Neural crest cell (in vitro differentiated cells): ENCODE measurements around the gene CDH13. TPM values are rescaled to one million over a fixed set of nuclear protein-coding genes. Genes with fewer than 3 reads are reported as not detected.

Experiments used
- DNase-seq: peaks from one replicate; pipeline ENCODE4 v3.0.0; 2021; ENCODE audit warnings: low read depth, mixed read lengths, low spot score
- H3K27ac Mint-ChIP-seq: one replicate; pipeline ENCODE4 v1.8.0; 2021; ENCODE audit warnings: mild to moderate bottlenecking, mixed read lengths; ENCODE audit not compliant: unreplicated experiment
- H3K27me3 Mint-ChIP-seq: 2 replicates; pipeline ENCODE4 v1.8.0; 2021; ENCODE audit warnings: low read depth, mild to moderate bottlenecking, mixed read lengths
- H3K36me3 Mint-ChIP-seq: 2 replicates; pipeline ENCODE4 v1.8.0; 2021; ENCODE audit warnings: low read depth, mild to moderate bottlenecking, mixed read lengths
- H3K4me1 Mint-ChIP-seq: 2 replicates; pipeline ENCODE4 v1.8.0; 2021; ENCODE audit warnings: mixed read lengths
- H3K4me3 Mint-ChIP-seq: one replicate; pipeline ENCODE4 v1.8.0; 2021; ENCODE audit warnings: mild to moderate bottlenecking, mixed read lengths
- H3K9me3 Mint-ChIP-seq: 2 replicates; pipeline ENCODE4 v1.8.0; 2021; ENCODE audit warnings: mixed read lengths
- total RNA-seq: library from RNA; stranded (reverse); gene quantifications from 2 replicates; pipeline ENCODE4 v1.2.1, GENCODE V29; 2021
- TF ChIP-seq, protein P1 (sequence below): fragments of 200-600 bp; sonication (generic); conservative IDR thresholded peaks from 2 replicates; pipeline ENCODE4 v1.5.0; 2021; ENCODE audit warnings: antibody characterized with exemption, mild to moderate bottlenecking

Gene CDH13
- total RNA-seq, 1 donor from 2014 or later: 1.1 TPM

- no peak for DNase-seq
- no peaks in the 10 kb centered on the region for H3K27me3 Mint-ChIP-seq
- H3K27ac Mint-ChIP-seq: no peak overlapping the region
- TF ChIP-seq, protein P1, sequence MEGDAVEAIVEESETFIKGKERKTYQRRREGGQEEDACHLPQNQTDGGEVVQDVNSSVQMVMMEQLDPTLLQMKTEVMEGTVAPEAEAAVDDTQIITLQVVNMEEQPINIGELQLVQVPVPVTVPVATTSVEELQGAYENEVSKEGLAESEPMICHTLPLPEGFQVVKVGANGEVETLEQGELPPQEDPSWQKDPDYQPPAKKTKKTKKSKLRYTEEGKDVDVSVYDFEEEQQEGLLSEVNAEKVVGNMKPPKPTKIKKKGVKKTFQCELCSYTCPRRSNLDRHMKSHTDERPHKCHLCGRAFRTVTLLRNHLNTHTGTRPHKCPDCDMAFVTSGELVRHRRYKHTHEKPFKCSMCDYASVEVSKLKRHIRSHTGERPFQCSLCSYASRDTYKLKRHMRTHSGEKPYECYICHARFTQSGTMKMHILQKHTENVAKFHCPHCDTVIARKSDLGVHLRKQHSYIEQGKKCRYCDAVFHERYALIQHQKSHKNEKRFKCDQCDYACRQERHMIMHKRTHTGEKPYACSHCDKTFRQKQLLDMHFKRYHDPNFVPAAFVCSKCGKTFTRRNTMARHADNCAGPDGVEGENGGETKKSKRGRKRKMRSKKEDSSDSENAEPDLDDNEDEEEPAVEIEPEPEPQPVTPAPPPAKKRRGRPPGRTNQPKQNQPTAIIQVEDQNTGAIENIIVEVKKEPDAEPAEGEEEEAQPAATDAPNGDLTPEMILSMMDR: no peak
- H3K9me3 Mint-ChIP-seq: no peaks in the 10 kb centered on the region
- H3K4me3 Mint-ChIP-seq: no peak overlapping the region
- no peaks in the 10 kb centered on the region for H3K4me1 Mint-ChIP-seq
- H3K36me3 Mint-ChIP-seq: no peaks in the 10 kb centered on the region
These were observed 847.3 kb downstream of the CDH13 start for GRCh38 chr16:83473926-83474650.

DNA sequence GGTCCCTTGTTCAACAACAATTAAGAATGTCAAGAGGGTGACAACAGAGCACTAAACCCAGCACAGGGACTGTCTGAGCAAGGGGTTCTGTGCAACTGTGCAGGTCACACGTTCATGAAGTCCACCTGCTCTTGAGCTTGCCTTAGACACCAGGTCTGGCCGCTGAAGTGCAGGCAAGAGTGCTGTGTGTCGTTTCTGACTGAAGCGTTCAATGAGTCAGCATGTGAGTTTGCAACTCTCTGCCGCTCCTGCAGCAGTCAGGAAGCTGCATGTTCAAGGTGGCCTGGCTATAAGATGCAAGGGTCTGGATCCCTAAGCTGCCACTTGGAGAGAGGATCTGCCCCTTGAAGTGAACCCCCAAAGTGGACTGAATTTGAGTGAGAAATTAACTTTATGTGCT lies 848.3 kb downstream of the CDH13 start:
- Mint-ChIP-seq H3K4me3 (no peak overlapping the region), H3K36me3 (no peaks in the 10 kb centered on the region), H3K4me1 (no peaks in the 10 kb centered on the region), H3K27me3 (no peaks in the 10 kb centered on the region), H3K27ac (no peak overlapping the region), H3K9me3 (no peaks in the 10 kb centered on the region)
- TF ChIP-seq, protein P1: no peak
- no peak for DNase-seq

- TF ChIP-seq, protein P1: no peak
- Mint-ChIP-seq H3K4me1 (no peaks in the 10 kb centered on the region), H3K27me3 (no peaks in the 10 kb centered on the region), H3K9me3 (no peaks in the 10 kb centered on the region), H3K27ac (no peak overlapping the region), H3K4me3 (no peak overlapping the region), H3K36me3 (no peaks in the 10 kb centered on the region)
- no peak for DNase-seq
These were observed 854.8 kb downstream of the CDH13 start for GRCh38 chr16:83481589-83481988.

DNA sequence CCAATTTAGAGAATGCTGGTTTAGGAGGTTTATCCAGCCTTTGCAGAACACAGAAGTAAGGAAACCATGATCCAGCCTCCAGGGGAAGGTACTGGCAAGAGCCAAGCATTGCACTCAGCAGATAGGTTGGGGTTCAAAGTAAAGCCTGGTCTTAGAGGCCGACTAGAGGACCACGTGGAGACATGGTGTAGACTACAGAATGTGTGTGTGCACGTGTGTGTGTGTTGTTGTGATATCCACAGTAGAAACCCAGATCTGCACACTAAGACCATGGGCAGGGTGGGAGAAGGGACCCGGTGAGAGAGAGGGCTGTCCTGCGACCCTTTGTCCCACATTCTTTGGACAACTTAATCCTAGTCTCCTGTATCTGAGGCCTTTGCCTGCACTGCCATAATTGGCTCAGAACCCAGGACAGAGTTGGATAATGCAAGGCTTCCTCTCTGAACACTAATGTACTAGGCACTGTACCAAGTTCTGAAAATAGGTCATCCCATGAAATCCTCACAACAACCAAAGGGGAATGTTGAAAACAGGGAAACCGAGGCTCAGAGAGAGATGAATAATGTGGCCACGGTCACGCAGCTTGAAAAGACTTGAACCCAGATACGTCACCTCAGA lies 855.9 kb downstream of the CDH13 start:
- no peaks in the 10 kb centered on the region for H3K9me3 Mint-ChIP-seq
- no peaks in the 10 kb centered on the region for H3K36me3 Mint-ChIP-seq
- H3K4me3 Mint-ChIP-seq: no peak overlapping the region
- TF ChIP-seq, protein P1: no peak
- H3K27ac Mint-ChIP-seq: no peak overlapping the region
- DNase-seq: no peak
- H3K4me1 Mint-ChIP-seq: no peaks in the 10 kb centered on the region
- H3K27me3 Mint-ChIP-seq: no peaks in the 10 kb centered on the region

- Mint-ChIP-seq H3K27me3 (peaks cover 28% of the 10 kb centered on the region), H3K36me3 (peaks cover 2% of the 10 kb centered on the region), H3K9me3 (peaks cover 2% of the 10 kb centered on the region), H3K4me3 (no peak overlapping the region), H3K27ac (no peak overlapping the region), H3K4me1 (no peaks in the 10 kb centered on the region)
- TF ChIP-seq, protein P1: no peak
- no peak for DNase-seq
These were observed 863.3 kb downstream of the CDH13 start for GRCh38 chr16:83490073-83490472.
